B cell (primary cell): ENCODE measurements around the gene PHLDB3.

Experiments
- CTCF ChIP-seq: fragments of 200-600 bp; IDR thresholded peaks from one replicate; pipeline ENCODE4 v1.8.0; 2022; ENCODE audit warnings: antibody characterized with exemption, mild to moderate bottlenecking
- EZH2 ChIP-seq: IDR thresholded peaks from 2 replicates; pipeline ENCODE4 v1.6.1; 2012; ENCODE audit warnings: borderline replicate concordance, low read depth, mild to moderate bottlenecking, moderate library complexity, low read length; ENCODE audit not compliant: insufficient read depth, poor library complexity, severe bottlenecking

- no peak for TF ChIP-seq CTCF
- no peak for TF ChIP-seq EZH2
These were observed 21.6 kb upstream of the PHLDB3 start for GRCh38 chr19:43525836-43526771.
